Uterus (tissue), 2 donors: ENCODE data around the gene ADAR.

Source experiments
- POLR2A ChIP-seq, 2 donors: fragments of 450-650 bp; IDR thresholded peaks; one replicate each; pipeline ENCODE4 v1.6.1; 2016; ENCODE audit warnings: antibody characterized with exemption in 2 of 2, mild to moderate bottlenecking in 1 of 2, moderate library complexity in 1 of 2
- TF ChIP-seq, protein P1 (sequence below), 4 experiments: fragments of 200-600 bp in 2 of 4; fragments of 450-650 bp in 2 of 4; sonication (generic) in 2 of 4; IDR thresholded peaks; one replicate each; pipeline ENCODE4 v1.5.1; 2016 to 2019; ENCODE audit warnings: antibody characterized with exemption in 4 of 4, mild to moderate bottlenecking in 2 of 4, moderate library complexity in 1 of 4

GRCh38 chr1:154593390-154593789 is 14.6 kb downstream of the ADAR start:
- TF ChIP-seq POLR2A (IDR thresholded peaks at IDR 0.05): no peak
- TF ChIP-seq, protein P1, sequence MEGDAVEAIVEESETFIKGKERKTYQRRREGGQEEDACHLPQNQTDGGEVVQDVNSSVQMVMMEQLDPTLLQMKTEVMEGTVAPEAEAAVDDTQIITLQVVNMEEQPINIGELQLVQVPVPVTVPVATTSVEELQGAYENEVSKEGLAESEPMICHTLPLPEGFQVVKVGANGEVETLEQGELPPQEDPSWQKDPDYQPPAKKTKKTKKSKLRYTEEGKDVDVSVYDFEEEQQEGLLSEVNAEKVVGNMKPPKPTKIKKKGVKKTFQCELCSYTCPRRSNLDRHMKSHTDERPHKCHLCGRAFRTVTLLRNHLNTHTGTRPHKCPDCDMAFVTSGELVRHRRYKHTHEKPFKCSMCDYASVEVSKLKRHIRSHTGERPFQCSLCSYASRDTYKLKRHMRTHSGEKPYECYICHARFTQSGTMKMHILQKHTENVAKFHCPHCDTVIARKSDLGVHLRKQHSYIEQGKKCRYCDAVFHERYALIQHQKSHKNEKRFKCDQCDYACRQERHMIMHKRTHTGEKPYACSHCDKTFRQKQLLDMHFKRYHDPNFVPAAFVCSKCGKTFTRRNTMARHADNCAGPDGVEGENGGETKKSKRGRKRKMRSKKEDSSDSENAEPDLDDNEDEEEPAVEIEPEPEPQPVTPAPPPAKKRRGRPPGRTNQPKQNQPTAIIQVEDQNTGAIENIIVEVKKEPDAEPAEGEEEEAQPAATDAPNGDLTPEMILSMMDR (IDR thresholded peaks at IDR 0.05): no peak
